ENCODE data around the gene TRIM52.
A peak's percentile ranks its signal among the peaks of the same experiment; 100 is the strongest.
"Not testable (repeated sequence)": the region's sequence is repeated elsewhere in the genome, so short reads cannot be mapped to it uniquely, and the experiment has no call there.

The TRIM52 gene

GRCh38 chr5:181260720-181261319, at the start of gene TRIM52:
Gene TRIM52, minus strand, starts transcription at chr5:181261143. Its CDS starts 330 bp downstream, at chr5:181260813.
- peak; percentile 94 for DNase-seq (ENCODE audit: low spot score)

- DNase-seq (ENCODE audit: low spot score): not testable (repeated sequence)
Measured at GRCh38 chr5:181287331-181287730, 26.4 kb upstream of the TRIM52 start.

GRCh38 chr5:181285962-181286705, 25.2 kb upstream of the TRIM52 start:
- not testable (repeated sequence) for DNase-seq (ENCODE audit: low spot score)

- not testable (repeated sequence) for DNase-seq (ENCODE audit: low spot score)
Measured at GRCh38 chr5:181283841-181284755, 23.2 kb upstream of the TRIM52 start.

- DNase-seq (ENCODE audit: low spot score): no peak
Measured at GRCh38 chr5:181283347-181283746, 22.4 kb upstream of the TRIM52 start.

- no peak for DNase-seq (ENCODE audit: low spot score)
Measured at GRCh38 chr5:181282874-181283273, 21.9 kb upstream of the TRIM52 start.

GRCh38 chr5:181282415-181282814, 21.5 kb upstream of the TRIM52 start:
- DNase-seq (ENCODE audit: low spot score): not testable (repeated sequence)

GRCh38 chr5:181281984-181282316, 21.0 kb upstream of the TRIM52 start:
- DNase-seq (ENCODE audit: low spot score): no peak

- DNase-seq (ENCODE audit: low spot score): no peak
Measured at GRCh38 chr5:181281077-181281983, 20.4 kb upstream of the TRIM52 start.

GRCh38 chr5:181280251-181280762, 19.4 kb upstream of the TRIM52 start:
- DNase-seq (ENCODE audit: low spot score): no peak

GRCh38 chr5:181273433-181273744, 12.4 kb upstream of the TRIM52 start:
- DNase-seq (ENCODE audit: low spot score): not testable (repeated sequence)

GRCh38 chr5:181271081-181271480, 10.1 kb upstream of the TRIM52 start:
- DNase-seq (ENCODE audit: low spot score): no peak

GRCh38 chr5:181267907-181268306, 7.0 kb upstream of the TRIM52 start:
- not testable (repeated sequence) for DNase-seq (ENCODE audit: low spot score)

- not testable (repeated sequence) for DNase-seq (ENCODE audit: low spot score)
Measured at GRCh38 chr5:181267291-181267904, 6.5 kb upstream of the TRIM52 start.

- no peak for DNase-seq (ENCODE audit: low spot score)
Measured at GRCh38 chr5:181265092-181265671, 4.2 kb upstream of the TRIM52 start.

- DNase-seq (ENCODE audit: low spot score): no peak
Measured at GRCh38 chr5:181263633-181264032, 2.7 kb upstream of the TRIM52 start.

- DNase-seq (ENCODE audit: low spot score): peak; percentile 70
Measured at GRCh38 chr5:181261320-181262049, 542 bp upstream of the TRIM52 start.

GRCh38 chr5:181259974-181260719, 796 bp downstream of the TRIM52 start:
- DNase-seq (ENCODE audit: low spot score): peak; percentile 38

- peak; percentile 44 for DNase-seq (ENCODE audit: low spot score)
Measured at GRCh38 chr5:181259283-181259682, 1.7 kb downstream of the TRIM52 start.

Measured in hematopoietic multipotent progenitor cell treated with erythropoietin and hydrocortisone succinate and interleukin-3 and kit ligand, for 15 days (in vitro differentiated cells).